D341Med (cell line): Measurements from ENCODE around the gene TRIO.

Source experiments
- DNase-seq: peaks from one replicate; pipeline ENCODE4 v3.0.0; 2012; ENCODE audit warnings: low spot score

The TRIO gene

DNA sequence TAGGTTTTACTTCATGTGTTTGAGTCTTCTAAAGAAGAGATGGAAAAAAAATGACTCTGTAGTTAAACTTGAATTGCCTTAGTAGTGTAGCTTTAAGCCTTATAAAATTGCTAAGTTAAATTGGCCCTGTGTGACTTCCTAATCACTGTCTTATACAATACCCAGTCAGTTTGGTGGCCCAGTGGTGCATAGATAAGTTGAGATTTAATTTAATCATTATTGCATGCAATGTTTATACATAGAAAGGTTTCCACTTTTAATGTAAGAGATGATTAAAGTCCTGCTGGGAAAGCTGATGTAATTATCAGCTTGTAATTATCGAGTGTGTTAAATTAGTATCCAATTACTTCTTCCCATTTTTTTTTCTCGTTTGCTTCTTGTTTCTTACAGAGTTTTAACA lies 187.1 kb downstream of the TRIO start:
- DNase-seq, result no peak

DNA sequence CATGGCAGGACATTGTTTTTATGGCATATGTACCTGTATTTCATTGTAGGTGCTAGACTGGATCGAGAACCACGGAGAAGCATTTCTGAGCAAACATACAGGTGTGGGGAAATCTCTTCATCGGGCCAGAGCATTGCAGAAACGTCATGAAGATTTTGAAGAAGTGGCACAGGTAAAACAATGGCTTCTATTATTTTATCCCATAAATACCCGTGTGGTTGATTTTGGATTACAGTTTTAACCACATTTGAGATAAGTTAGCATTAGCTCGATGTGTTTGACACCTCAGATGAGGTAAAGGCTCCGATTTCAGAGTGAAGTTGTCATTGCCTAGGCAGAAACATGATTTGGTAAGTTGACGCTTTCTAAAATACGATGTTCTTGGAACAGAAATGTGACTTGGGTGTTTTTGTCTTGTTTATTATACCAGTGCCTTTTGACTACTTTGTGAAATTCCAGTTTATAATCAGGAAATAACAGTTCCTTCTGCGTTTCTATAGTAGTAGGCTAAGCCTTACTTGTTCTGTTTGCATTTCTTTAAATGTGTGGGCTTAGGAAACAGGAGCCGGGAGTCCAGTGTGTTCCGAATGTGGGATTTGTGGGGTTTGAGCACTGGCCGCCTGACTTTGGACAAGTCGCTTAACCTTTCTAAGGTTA lies 187.7 kb downstream of the TRIO start:
- DNase-seq, result no peak

DNA sequence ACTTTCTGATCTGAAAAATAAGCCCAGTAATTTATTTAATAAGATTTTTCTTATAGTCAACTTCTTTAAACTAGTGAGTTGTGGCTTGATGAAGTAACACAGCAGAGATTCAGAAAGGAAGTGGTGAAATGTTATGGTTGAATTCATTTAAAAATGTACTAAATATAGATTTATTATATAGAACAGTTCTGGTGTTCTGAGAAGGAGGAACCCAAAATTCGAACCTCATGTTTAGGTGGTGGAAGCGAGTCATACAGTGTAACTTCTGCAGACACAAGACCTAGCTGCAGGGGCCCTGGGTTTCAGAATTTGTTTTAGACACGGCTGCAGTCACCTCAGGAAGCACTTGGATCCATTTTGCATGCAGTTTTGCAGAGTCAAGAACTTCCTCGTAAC lies 188.2 kb downstream of the TRIO start:
- no peak for DNase-seq

- DNase-seq, result no peak
Observed at GRCh38 chr5:14332038-14332631, 189.0 kb downstream of the TRIO start.

DNA sequence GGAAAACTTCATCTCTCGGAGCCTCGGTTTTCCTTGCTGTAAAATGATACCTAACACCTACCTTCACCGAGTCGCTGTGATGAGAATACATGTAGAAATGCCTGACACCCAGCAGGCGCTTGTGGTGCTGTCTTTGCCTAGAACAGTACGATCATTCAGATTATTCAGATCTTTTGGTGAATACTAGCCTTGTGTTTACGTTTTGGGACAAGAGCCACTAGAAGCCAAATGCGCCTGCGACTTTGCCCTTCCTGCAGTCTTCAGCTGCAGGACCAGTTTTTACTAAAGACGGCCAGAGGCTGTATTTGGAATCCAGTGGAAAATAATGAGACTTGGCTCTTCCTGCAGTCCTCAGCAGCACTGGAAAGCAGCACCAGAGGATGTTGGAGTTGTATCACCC lies 189.6 kb downstream of the TRIO start:
- DNase-seq, result no peak

DNA sequence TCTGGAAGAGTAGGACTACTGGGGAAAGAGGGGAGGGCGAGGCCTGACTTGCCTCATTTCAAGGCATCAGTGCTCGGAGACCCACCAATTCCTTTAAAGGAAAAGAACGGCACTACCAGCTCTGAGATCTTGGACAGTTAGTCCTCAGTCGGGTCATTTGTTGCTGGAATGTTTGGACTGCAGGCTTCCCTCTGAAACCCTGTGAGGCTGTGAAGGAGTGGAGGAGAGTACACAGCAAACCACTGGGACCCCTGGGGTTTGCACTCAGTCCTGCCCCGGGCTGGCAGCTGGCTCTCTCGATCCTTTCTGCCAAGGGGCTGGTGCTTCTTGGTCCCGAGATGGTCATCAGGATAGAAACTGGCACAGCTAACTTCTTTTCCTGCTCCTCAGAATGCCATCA lies 194.5 kb downstream of the TRIO start:
- no peak for DNase-seq

- DNase-seq, result no peak
Observed at GRCh38 chr5:14339468-14339867, 196.3 kb downstream of the TRIO start.

DNA sequence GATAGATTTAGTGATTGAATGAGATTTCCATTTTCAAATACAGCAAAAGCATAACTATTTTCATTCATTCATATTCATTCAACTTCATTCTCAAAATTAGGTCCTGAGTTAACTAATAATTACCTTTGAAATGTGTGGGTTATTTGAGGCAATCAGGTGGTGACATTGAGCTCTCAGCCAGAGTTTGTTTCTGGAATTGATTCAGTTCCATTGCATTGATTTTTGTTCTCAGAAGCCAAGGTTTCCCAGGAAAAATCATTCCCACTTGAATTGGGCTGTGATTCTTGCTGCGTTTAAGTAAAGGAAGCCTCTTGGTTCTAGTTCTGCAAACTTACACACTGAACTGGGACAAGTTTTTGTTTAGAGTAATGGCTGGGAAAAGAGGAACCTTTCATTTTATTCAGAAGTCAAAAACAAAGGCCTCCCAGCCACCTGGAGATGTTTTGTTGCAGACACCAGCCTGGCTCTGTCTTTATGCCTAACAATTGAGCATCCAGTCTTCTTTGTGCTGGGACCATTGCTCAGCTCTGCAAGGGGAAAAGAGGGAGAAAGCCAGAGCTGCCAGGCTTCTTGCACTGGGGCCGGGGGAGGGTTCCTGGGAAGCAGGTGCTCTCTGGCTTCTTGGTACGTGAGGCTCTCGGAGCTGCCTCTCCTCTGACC lies 198.6 kb downstream of the TRIO start:
- no peak for DNase-seq

DNA sequence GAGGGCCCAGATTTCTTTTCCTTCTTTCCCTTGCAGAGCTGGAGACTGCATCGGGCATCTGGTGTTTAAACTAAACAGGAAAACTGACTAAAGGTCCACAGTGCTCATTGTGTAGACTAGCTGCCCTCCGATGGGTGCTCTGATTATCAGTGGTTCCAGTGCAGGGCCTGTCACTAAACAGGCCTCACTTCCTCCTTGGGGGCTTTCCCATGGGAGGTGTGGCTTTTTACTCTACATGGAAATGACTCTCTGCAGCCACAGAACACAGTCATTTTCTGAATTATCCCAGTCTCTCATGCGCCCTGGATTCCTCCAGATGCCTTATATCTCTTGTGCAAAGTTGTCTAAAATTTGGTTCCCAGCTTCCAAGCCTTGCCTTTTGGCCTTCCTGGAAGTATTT lies 199.2 kb downstream of the TRIO start:
- DNase-seq, result no peak

DNA sequence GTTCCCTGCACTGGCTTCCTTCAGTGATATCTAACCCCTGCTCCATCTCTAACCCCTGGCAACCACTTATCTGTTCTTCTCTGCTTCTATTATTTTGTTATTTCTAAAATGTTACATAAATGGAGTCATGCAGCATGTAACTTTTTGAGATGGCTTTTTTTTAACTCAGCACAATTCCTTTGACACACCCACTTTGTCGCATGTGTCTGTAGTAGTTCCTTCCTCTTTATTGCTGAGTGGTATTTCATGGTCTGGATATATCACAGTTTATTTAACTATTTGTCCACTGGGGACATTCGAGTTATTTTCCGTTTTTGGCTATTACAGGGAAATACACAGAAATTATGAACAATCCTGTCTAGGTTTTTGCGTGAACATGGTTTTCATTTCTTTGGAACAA lies 200.2 kb downstream of the TRIO start:
- no peak for DNase-seq

DNA sequence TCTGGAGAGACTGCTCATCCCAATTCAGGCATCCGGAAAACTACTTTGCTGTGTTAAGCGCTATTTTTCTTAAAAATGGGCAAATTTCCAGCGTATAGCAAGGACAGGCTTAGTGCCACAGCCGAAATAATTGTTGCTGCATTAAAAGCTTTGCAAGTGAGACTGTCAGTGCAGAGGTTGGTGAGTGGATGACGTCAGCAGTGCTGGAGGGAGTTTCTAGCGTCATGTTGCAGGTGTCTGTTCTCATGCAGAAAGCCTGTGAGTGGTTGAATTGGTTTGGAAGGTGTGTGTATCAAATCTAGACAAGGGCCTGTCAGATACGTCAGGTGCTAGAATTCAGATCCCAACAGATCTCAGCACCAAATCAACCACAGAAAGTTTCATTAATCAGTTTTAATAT lies 204.4 kb downstream of the TRIO start:
- no peak for DNase-seq

DNA sequence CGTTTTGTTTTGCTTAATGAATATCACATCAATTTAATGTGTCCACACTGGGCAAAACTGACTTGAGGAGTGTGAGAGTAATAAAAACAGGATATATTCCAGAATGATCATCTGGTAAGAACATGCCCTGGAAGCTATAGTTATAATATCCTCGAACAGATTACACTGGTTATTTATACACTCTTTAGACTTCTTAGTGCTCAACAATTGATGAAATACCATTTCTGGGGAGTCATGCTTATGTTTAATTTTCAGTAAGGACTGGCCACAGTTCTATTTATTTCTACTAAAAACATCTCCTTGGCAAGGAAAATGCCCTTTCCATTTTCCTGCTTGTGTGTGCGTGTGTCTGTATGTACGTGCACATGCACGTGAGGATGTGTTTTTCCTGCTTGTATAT lies 205.0 kb downstream of the TRIO start:
- DNase-seq, result no peak

- no peak for DNase-seq
Observed at GRCh38 chr5:14349029-14349428, 205.9 kb downstream of the TRIO start.

GRCh38 chr5:14351086-14351661 lies 208.0 kb downstream of the TRIO start:
- no peak for DNase-seq

DNA sequence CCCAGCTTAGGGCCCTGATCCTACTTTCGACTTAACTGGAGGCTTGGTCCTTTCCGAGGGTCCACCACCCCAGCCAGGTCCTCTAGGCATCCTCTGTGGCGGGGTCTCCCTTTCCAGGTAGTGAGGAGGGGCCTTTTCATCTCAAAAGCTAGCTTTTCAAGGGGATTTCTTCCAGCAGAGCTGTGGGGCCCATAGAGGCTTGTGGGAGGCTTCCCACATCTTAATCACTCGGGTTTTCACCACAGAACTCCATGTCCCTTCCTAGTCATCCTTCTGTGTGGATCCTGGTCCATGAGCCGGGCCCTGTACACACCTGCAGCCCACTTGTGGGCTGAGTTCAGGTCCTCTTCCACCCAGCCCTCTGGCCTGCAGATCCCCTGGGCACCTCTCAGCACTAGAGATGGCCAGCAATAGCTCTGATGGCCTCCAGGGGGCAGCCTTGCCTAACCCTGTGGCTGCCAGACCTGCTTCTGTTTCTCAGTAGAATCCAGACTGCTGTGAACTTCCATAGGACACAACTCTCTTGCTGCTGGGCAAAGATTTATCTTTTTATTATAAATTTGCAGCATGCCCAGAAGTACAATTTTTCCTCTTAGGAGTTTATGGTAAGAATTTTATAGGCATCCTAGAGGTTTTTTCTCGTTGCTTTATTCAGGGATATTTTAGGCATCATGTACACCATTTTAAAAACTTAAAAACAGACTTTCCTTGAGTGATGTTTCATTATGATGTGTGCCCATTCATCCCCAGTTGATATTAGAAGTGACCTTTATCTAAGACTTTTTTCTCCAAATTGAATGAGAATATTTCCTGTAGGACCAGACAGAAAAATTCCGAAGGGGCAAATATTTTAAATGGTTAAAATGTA lies 208.9 kb downstream of the TRIO start:
- DNase-seq, result peak; percentile 82

GRCh38 chr5:14353726-14354474 lies 210.8 kb downstream of the TRIO start:
- no peak for DNase-seq

GRCh38 chr5:14355391-14355790 lies 212.2 kb downstream of the TRIO start:
- no peak for DNase-seq

DNA sequence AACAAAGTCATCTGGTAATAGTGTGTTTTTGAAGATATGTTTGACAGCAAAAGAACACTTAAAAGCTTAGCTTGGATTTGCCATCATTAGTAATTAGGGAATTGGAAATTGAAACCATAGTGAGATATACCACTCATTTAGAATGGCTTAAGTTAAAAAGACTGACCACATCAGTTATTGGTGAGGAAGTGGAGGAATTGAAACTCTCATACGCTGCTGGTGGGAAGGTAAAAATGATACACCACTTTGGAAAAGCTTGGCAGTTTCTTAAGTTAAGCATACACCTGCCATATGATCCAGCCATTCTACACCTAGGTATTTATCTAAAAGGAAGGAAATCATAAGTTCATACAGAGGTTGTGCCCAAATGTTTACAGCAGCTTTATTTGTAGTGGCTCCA lies 213.2 kb downstream of the TRIO start:
- no peak for DNase-seq

DNA sequence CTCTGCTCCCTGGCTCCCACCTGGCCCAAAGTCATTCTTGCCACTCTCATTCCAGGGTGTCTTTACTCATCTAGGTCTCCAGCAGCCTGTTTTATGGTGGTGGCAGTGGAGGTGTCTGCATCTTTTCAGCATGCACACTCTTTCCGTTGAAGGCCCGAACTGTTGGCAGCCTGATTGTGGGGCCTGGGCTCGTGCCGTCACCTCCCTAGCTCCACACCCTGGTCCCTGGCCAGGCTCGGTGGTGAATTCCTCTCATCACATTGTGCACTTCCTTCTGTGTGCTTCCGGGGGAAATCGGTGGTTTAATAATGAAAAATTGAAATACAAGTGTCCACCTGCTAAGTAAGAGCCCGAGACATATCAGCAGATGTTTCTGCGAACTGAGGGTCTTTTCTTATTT lies 214.3 kb downstream of the TRIO start:
- DNase-seq, result no peak

DNA sequence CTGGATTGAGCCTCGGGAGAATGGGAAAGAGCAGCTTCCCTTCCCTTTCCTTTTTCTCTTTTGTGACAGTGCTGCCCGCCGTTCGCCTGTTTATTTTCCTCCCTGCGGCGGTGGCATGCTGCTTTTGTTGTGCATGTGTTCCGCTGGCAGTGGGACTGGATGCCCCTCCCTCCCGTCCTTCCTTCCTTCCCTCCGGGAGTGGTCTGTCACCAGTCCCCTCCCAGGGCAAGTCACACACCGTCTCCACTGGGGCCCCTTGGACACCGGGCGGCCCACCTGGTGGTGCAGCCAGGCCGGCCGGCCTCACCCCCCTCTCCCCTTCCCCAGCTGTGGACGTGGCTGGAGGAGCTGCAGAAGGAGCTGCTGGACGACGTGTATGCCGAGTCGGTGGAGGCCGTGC lies 214.7 kb downstream of the TRIO start:
- no peak for DNase-seq

DNA sequence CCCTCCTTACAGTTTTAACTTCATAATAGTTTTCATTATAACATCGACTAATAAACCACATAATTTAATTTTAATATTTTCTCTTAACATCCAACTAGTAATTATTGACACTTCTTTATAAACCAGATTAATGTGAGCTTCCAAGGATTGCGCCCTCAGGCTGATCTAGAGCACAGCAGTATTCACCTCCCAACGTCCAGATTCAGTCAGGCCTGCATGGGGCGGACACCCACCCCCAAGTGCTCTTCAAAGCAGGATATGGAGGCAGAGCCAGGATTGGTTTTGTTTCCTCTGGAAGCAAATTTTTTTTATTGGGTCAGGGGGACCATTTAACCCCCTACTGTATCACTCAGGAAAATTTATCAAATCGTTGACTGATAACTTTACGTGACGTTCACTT lies 215.4 kb downstream of the TRIO start:
- DNase-seq, result no peak
